HTERT RPE-1 (cell line): ENCODE measurements around the gene SIRT4.
"Not testable (repeated sequence)": the region's sequence is repeated elsewhere in the genome, so short reads cannot be mapped to it uniquely, and the experiment has no call there.

Experiments used
- in situ Hi-C: fragments of 300-500 bp; cut with MboI; formaldehyde crosslinking; loops from 4 replicates; pipeline ENCODE4 v1.14.3; 2020; ENCODE audit warnings: low sequenced_read_pairs

The SIRT4 gene

GRCh38 chr12:120301962-120302815 lies at the start of gene SIRT4:
Gene SIRT4 (plus strand): TSS chr12:120302321. CDS start chr12:120303562, 1,241 bp downstream.
- in situ Hi-C loops = no loop called here

- in situ Hi-C loops = not testable (repeated sequence)
Observed at GRCh38 chr12:120253313-120253712, 48.8 kb upstream of the SIRT4 start.

- in situ Hi-C loops = no loop called here
Observed at GRCh38 chr12:120254809-120255208, 47.3 kb upstream of the SIRT4 start.

GRCh38 chr12:120257041-120257821 lies 44.9 kb upstream of the SIRT4 start:
- in situ Hi-C loops = no loop called here

- in situ Hi-C loops = no loop called here
Observed at GRCh38 chr12:120258323-120258896, 43.7 kb upstream of the SIRT4 start.

GRCh38 chr12:120259418-120260202 lies 42.5 kb upstream of the SIRT4 start:
- in situ Hi-C loops = no loop called here

- in situ Hi-C loops = no loop called here
Observed at GRCh38 chr12:120260607-120261006, 41.5 kb upstream of the SIRT4 start.

GRCh38 chr12:120261951-120262851 lies 39.9 kb upstream of the SIRT4 start:
- in situ Hi-C loops = no loop called here

GRCh38 chr12:120262852-120263747 lies 39.0 kb upstream of the SIRT4 start:
- in situ Hi-C loops = no loop called here

GRCh38 chr12:120263748-120264085 lies 38.4 kb upstream of the SIRT4 start:
- in situ Hi-C loops = no loop called here

GRCh38 chr12:120264086-120264903 lies 37.8 kb upstream of the SIRT4 start:
- in situ Hi-C loops = no loop called here

- in situ Hi-C loops = no loop called here
Observed at GRCh38 chr12:120264904-120265472, 37.1 kb upstream of the SIRT4 start.

GRCh38 chr12:120265473-120266179 lies 36.5 kb upstream of the SIRT4 start, which contains the start of gene PXN:
Gene PXN (minus strand): TSS chr12:120265730. CDS start chr12:120265629, 101 bp downstream.
- in situ Hi-C loops = no loop called here

GRCh38 chr12:120266180-120266870 lies 35.8 kb upstream of the SIRT4 start:
- in situ Hi-C loops = no loop called here

- in situ Hi-C loops = no loop called here
Observed at GRCh38 chr12:120267736-120268135, 34.4 kb upstream of the SIRT4 start.

- in situ Hi-C loops = no loop called here
Observed at GRCh38 chr12:120276734-120277133, 25.4 kb upstream of the SIRT4 start.
